ENCODE results near the gene SLC33A1. TPM values are rescaled to one million over a fixed set of nuclear protein-coding genes. Genes with fewer than 3 reads are reported as not detected.

Gene SLC33A1
- total RNA-seq, 1 experiment from 2014 or later = 23.3 TPM

DNA sequence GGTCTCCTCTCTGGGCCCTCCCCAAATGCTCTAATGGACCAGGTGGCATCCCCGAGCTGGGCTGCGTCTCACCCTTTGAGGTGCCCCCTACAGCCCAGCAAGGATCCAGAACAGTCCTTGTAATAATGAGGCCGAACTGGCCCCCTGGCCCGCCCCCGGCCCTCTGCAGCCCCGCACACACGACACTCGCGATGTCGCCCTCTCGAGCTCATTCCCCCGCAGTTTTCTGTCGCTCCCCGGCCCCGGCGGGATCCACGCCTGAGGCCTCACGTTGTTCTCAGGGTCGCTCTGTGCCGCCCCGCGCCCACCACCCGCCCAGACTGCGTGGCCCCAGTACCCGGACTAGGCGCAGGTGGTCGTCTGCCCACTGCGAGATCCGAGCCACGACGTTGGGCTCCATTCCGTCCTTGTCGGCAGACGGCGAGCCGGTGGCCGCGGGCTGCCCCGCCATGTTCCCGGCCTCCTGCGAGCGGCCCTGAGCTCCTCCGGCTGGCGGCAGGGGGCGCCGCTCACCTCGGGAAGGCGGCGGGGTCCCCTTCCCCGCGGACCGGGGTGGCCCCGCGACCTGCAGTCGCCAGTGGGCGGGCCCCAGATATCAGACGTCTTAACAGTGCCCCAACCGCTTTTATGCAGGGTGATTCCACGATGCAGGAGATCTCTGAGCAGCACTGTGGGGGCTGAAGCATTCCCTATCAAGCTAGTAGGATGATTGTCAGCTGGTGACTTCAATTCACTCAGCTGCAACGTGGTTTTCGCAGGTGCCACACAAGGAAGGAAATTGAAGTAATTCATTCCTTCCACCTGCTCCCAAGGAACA is 48.2 kb downstream of the SLC33A1 start, which contains the start of gene C3orf33 (continued):
- TF ChIP-seq, protein P1, sequence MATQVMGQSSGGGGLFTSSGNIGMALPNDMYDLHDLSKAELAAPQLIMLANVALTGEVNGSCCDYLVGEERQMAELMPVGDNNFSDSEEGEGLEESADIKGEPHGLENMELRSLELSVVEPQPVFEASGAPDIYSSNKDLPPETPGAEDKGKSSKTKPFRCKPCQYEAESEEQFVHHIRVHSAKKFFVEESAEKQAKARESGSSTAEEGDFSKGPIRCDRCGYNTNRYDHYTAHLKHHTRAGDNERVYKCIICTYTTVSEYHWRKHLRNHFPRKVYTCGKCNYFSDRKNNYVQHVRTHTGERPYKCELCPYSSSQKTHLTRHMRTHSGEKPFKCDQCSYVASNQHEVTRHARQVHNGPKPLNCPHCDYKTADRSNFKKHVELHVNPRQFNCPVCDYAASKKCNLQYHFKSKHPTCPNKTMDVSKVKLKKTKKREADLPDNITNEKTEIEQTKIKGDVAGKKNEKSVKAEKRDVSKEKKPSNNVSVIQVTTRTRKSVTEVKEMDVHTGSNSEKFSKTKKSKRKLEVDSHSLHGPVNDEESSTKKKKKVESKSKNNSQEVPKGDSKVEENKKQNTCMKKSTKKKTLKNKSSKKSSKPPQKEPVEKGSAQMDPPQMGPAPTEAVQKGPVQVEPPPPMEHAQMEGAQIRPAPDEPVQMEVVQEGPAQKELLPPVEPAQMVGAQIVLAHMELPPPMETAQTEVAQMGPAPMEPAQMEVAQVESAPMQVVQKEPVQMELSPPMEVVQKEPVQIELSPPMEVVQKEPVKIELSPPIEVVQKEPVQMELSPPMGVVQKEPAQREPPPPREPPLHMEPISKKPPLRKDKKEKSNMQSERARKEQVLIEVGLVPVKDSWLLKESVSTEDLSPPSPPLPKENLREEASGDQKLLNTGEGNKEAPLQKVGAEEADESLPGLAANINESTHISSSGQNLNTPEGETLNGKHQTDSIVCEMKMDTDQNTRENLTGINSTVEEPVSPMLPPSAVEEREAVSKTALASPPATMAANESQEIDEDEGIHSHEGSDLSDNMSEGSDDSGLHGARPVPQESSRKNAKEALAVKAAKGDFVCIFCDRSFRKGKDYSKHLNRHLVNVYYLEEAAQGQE (IDR thresholded peaks at IDR 0.05; ENCODE audit: low read depth) = no peak

DNA sequence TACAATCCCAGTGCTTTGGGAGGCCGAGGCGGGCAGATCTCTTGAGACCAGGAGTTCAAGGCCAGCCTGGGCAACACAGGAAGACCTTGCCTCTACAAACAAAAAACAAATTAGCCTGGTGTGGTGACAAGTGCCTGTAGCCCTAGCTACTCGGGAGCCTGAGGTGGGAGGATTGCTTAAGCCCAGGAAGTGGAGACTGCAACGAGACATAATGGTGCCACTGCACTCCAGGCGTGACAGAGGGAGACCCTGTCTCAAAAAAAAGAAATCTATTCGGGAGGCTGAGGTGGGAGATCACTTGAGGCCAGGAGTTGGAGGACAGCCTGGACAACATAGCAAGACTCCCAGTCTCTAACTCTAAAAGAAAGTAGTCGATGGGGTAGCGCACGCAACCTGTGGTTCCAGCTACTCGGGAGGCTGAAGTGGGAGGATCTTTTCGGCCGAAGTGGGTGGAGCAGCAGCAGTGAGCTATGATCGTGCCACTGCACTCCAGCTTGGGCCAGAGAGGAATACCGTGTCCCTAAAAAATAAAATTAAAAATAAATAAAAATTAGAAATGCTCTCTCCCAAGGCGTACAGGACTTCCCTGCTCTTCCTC is 48.9 kb downstream of the SLC33A1 start:
- H2AFZ ChIP-seq (ENCODE audit: low read depth, low read length, poor library complexity, severe bottlenecking) = peak overlapping the region; percentile 100
- peak overlapping the region; percentile 74 to 95 for H3K4me3 ChIP-seq (replicated peaks in 1 of 2; ENCODE audit: low read depth in 1 of 2, low read length in 2 of 2)
- DNase-seq (ENCODE audit: low read depth, low spot score) (peak; percentile 12), ATAC-seq (peak; percentile 80)
- H3K79me2 ChIP-seq (ENCODE audit: insufficient read depth, low read length) = no peaks in the 10 kb centered on the region
- intact Hi-C loops (cut with micrococcal nuclease) = no loop called here
- ChIA-PET RAD21 (ENCODE audit: low non-redundant PET in 1 of 2, low total read pairs in 2 of 2, uncharacterized antibody in 2 of 2, unreplicated experiment in 2 of 2) (no interaction called here), POLR2A (interaction anchor here (0.7 to 1.8 kb wide), 7 partner anchors 11 to 85 kb away, joined by 3 to 5 read pairs (median 3); partner anchors contain the start of genes GMPS and SLC33A1), CTCF (interaction anchor here (0.9 to 2.7 kb wide), 28 partner anchors 9 to 453 kb away, joined by 3 to 15 read pairs (median 5); partner anchors contain the start of gene GMPS)
- peak; percentile 53; the same call in 1 of the 2 replicates for TF ChIP-seq POLR2AphosphoS5 (IDR thresholded peaks at IDR 0.05; ENCODE audit: low read depth, low read length)
- no peak for TF ChIP-seq SIN3A (IDR thresholded peaks at IDR 0.05; ENCODE audit: low read depth)
- no peak for TF ChIP-seq CEBPB (IDR thresholded peaks at IDR 0.05; ENCODE audit: low read depth)
- no peak for TF ChIP-seq YY1 (IDR thresholded peaks at IDR 0.05; ENCODE audit: extremely low read depth, insufficient replicate concordance, low read depth, low read length)
- TF ChIP-seq, protein P2, sequence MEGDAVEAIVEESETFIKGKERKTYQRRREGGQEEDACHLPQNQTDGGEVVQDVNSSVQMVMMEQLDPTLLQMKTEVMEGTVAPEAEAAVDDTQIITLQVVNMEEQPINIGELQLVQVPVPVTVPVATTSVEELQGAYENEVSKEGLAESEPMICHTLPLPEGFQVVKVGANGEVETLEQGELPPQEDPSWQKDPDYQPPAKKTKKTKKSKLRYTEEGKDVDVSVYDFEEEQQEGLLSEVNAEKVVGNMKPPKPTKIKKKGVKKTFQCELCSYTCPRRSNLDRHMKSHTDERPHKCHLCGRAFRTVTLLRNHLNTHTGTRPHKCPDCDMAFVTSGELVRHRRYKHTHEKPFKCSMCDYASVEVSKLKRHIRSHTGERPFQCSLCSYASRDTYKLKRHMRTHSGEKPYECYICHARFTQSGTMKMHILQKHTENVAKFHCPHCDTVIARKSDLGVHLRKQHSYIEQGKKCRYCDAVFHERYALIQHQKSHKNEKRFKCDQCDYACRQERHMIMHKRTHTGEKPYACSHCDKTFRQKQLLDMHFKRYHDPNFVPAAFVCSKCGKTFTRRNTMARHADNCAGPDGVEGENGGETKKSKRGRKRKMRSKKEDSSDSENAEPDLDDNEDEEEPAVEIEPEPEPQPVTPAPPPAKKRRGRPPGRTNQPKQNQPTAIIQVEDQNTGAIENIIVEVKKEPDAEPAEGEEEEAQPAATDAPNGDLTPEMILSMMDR (IDR thresholded peaks at IDR 0.05 in 2 of 3, conservative IDR thresholded peaks at IDR 0.05 in 1 of 3; ENCODE audit: borderline replicate concordance in 1 of 3, insufficient read depth in 1 of 3, low read depth in 2 of 3, low read length in 2 of 3) = no peak
- TF ChIP-seq, protein P3, sequence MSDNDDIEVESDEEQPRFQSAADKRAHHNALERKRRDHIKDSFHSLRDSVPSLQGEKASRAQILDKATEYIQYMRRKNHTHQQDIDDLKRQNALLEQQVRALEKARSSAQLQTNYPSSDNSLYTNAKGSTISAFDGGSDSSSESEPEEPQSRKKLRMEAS (IDR thresholded peaks at IDR 0.05) = no peak
- H3K27ac ChIP-seq (ENCODE audit: low read depth, low read length) = peak overlapping the region; percentile 84
- peaks cover 7 to 14% of the 10 kb centered on the region in 2 experiments; a peak in 3 of 4 replicates for H3K4me1 ChIP-seq (ENCODE audit: control insufficient read depth in 1 of 2, insufficient read depth in 2 of 2, low read length in 2 of 2)
- no TSS peak for BruUV-seq (replicated peaks)
- H3K27me3 ChIP-seq (ENCODE audit: insufficient read depth, low read length) = no peaks in the 10 kb centered on the region
- no peaks in the 10 kb centered on the region for H3K9me3 ChIP-seq (ENCODE audit: control insufficient read depth in 1 of 2, insufficient read depth in 1 of 2, low read depth in 1 of 2, low read length in 2 of 2)
- no peaks in the 10 kb centered on the region for H3K36me3 ChIP-seq (ENCODE audit: control insufficient read depth in 1 of 2, insufficient read depth in 2 of 2, low read length in 2 of 2)
- no peaks in the 10 kb centered on the region for H4K20me1 ChIP-seq (ENCODE audit: insufficient read depth)
- H3K9me2 ChIP-seq (ENCODE audit: insufficient read depth) = no peaks in the 10 kb centered on the region
- peak overlapping the region; percentile 95 for H3K9ac ChIP-seq (ENCODE audit: low read length)
- peak overlapping the region; percentile 90 for H3K4me2 ChIP-seq (ENCODE audit: low read length)

Data from HCT116 (cell line).